Measurements from ENCODE around the gene RAB7A. TPM values are rescaled to one million over a fixed set of nuclear protein-coding genes. Genes with fewer than 3 reads are reported as not detected.
A peak's percentile ranks its signal among the peaks of the same experiment; 100 is the strongest.

Gene RAB7A
- total RNA-seq, 1 experiment from 2014 or later, result 284 TPM

DNA sequence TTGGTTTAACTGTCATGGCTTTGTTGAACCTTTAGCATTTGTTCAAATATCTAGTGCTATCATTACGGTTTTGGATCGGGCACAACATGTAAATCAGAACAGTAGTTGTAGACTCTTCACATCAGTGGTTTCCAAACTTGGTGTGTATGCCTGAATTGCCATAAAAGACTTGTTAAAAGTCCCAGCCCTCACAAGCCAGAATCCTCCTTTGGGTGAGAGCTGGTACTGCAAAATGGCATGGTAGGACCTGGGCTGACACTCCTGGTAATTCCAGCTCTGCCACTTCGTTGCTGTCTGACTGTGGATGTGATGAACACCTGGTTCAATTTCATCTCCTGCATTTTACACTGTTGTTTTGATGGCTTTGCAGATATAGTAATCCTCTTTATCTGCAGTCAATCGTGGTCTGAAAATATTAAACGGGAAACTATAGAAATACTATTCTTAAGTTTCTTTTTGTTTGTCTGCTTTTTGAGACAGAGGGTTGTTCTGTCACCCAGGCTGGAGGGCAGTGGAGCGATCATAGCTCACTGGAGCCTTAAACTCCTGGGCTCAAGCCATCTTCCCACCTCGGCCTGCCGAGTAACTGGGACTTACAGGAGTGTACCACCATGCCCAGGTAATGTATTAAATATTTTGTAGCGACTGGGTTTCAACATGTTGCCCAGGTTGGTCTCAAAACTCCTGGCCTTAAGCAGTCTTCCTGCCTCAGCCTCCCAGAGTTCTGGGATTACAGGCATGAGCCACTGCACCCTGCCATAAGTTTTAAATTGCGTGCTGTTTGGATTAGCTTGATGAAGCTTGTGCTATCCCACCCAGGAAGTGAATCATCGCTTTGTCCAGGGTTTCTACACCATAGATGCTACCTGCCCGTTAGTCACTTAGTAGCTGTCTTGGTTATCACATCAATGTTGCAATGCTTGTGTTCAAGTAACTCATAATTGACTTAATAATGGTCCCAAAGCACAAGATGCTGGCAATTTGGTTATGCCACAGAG lies 61.6 kb downstream of the RAB7A start:
- Histone ChIP-seq H3K27me3 (replicated peaks; ENCODE audit: control insufficient read depth, insufficient read depth, low read length) (no peaks in the 10 kb centered on the region), H3K9me3 (no peaks in the 10 kb centered on the region), H3K4me1 (peaks cover 4% of the 10 kb centered on the region), H3K4me3 (ENCODE audit: low read depth, low read length) (no peak overlapping the region), H3K36me3 (ENCODE audit: control insufficient read depth, insufficient read depth, low read length) (no peaks in the 10 kb centered on the region)
- no TSS peak for BruUV-seq (replicated peaks)
- Mint-ChIP-seq H3K9me3 (ENCODE audit: unreplicated experiment) (no peaks in the 10 kb centered on the region), H3K4me3 (ENCODE audit: unreplicated experiment) (no peak overlapping the region), H3K4me1 (ENCODE audit: low read depth, unreplicated experiment) (peaks cover 18% of the 10 kb centered on the region), H3K27ac (ENCODE audit: unreplicated experiment) (no peak overlapping the region), H3K36me3 (ENCODE audit: insufficient read depth, unreplicated experiment) (peaks cover 16% of the 10 kb centered on the region), H3K27me3 (ENCODE audit: insufficient read depth, unreplicated experiment) (no peaks in the 10 kb centered on the region)
- ChIA-PET POLR2A (interaction anchor here (0.7 kb wide), 1 partner anchor 54 kb away, joined by 5 read pairs; no protein-coding TSS in a partner anchor), CTCF (interaction anchor here (1.2 kb wide), 1 partner anchor 107 kb away, joined by 11 read pairs; no protein-coding TSS in a partner anchor)
- peak in 1 of 2 experiments; percentile 58 for DNase-seq
- TF ChIP-seq, protein P1, sequence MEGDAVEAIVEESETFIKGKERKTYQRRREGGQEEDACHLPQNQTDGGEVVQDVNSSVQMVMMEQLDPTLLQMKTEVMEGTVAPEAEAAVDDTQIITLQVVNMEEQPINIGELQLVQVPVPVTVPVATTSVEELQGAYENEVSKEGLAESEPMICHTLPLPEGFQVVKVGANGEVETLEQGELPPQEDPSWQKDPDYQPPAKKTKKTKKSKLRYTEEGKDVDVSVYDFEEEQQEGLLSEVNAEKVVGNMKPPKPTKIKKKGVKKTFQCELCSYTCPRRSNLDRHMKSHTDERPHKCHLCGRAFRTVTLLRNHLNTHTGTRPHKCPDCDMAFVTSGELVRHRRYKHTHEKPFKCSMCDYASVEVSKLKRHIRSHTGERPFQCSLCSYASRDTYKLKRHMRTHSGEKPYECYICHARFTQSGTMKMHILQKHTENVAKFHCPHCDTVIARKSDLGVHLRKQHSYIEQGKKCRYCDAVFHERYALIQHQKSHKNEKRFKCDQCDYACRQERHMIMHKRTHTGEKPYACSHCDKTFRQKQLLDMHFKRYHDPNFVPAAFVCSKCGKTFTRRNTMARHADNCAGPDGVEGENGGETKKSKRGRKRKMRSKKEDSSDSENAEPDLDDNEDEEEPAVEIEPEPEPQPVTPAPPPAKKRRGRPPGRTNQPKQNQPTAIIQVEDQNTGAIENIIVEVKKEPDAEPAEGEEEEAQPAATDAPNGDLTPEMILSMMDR (IDR thresholded peaks at IDR 0.05; ENCODE audit: insufficient read depth in 1 of 2, low read depth in 1 of 2, low read length in 1 of 2, severe bottlenecking in 1 of 2, unreplicated experiment in 1 of 2), result peak in 1 of 2 experiments; percentile 35
- intact Hi-C loops (cut with micrococcal nuclease; ENCODE audit: unreplicated experiment), result no loop called here

DNA sequence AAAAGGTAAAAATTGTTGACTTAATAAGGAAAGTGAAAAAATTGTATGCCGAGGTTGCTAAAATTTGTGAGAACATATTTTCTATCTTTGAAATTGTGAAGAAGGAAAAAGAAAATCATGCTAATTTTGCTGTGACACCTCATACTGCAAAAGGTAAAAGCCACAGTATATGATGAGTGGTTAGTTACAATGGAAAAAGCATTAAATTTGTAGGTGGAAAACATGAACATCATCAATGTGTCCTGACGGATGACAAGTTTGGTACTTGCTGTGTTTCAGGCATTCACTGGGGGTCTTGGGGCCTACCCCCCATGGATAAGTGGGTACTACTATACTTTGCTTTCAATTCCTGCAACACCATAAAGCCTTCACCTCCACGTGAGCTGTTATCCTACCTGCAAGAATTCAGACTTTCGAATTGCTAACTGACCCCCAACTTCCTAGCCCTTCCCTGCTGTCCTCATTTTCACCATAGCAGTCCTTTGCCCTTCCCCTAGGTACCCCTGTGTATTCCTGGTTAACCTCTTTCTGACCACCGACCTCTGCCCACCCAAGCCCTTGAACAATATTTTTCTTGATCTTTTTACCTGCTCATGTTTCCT lies 62.4 kb downstream of the RAB7A start:
- Mint-ChIP-seq H3K9me3 (ENCODE audit: unreplicated experiment) (no peaks in the 10 kb centered on the region), H3K27ac (ENCODE audit: unreplicated experiment) (peak overlapping the region; percentile 60), H3K4me3 (ENCODE audit: unreplicated experiment) (no peak overlapping the region), H3K4me1 (ENCODE audit: low read depth, unreplicated experiment) (peaks cover 12% of the 10 kb centered on the region), H3K36me3 (ENCODE audit: insufficient read depth, unreplicated experiment) (peaks cover 17% of the 10 kb centered on the region), H3K27me3 (ENCODE audit: insufficient read depth, unreplicated experiment) (no peaks in the 10 kb centered on the region)
- BruUV-seq (replicated peaks), result no TSS peak
- intact Hi-C loops (cut with micrococcal nuclease; ENCODE audit: unreplicated experiment), result no loop called here
- ChIA-PET CTCF (no interaction called here), POLR2A (no interaction called here)
- no peak for DNase-seq
- no peaks in the 10 kb centered on the region for H3K9me3 ChIP-seq
- H3K36me3 ChIP-seq (ENCODE audit: control insufficient read depth, insufficient read depth, low read length), result no peaks in the 10 kb centered on the region
- no peaks in the 10 kb centered on the region for H3K27me3 ChIP-seq (replicated peaks; ENCODE audit: control insufficient read depth, insufficient read depth, low read length)
- H3K4me1 ChIP-seq, result no peaks in the 10 kb centered on the region
- no peak overlapping the region for H3K4me3 ChIP-seq (ENCODE audit: low read depth, low read length)
- TF ChIP-seq, protein P1 (IDR thresholded peaks at IDR 0.05; ENCODE audit: insufficient read depth in 1 of 2, low read depth in 1 of 2, low read length in 1 of 2, severe bottlenecking in 1 of 2, unreplicated experiment in 1 of 2), result no peak

DNA sequence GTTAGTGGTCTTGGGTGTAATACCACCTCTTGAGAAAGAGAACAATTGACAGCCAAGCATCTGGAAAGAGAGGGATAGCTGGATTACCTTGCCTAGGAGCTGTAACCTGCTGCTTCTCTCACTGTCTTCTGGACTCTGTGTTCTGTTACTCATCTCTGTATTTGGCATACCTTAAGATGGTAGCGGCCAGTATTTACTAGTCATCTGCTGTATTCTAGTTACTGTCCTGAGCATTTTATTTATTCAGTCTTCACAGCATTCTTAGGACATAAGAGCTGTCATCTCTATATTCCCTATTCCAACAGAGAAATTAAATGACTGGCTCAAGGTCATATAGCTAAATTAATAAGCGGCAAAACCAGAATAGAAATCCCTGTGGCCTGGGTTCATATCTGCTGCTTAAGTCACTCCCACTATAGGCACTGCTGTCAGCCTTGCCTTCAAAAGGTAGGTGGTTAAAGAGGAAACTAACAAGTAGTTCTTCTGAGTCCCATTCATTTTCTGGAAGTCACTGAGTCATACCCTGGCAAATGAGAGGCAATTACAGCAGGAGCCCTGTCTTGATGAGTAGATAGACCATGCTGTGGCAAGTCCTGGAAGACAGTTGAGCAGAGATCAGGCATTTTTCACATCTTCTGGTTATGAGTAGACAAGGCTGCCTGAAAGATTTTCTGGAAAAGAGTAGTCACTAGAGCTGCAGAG lies 68.2 kb downstream of the RAB7A start:
- no TSS peak for BruUV-seq (replicated peaks)
- H3K27ac Mint-ChIP-seq (ENCODE audit: unreplicated experiment), result no peak overlapping the region
- CTCF ChIA-PET, result interaction anchor here (0.5 to 3.8 kb wide), 5 partner anchors 9 to 176 kb away, joined by 4 to 35 read pairs (median 7); partner anchors contain the start of gene ACAD9
- peaks cover 50% of the 10 kb centered on the region for H3K36me3 Mint-ChIP-seq (ENCODE audit: insufficient read depth, unreplicated experiment)
- H3K9me3 Mint-ChIP-seq (ENCODE audit: unreplicated experiment), result no peaks in the 10 kb centered on the region
- H3K27me3 Mint-ChIP-seq (ENCODE audit: insufficient read depth, unreplicated experiment), result no peaks in the 10 kb centered on the region
- Histone ChIP-seq H3K9me3 (no peaks in the 10 kb centered on the region), H3K27me3 (replicated peaks; ENCODE audit: control insufficient read depth, insufficient read depth, low read length) (no peaks in the 10 kb centered on the region), H3K36me3 (ENCODE audit: control insufficient read depth, insufficient read depth, low read length) (peaks cover 6% of the 10 kb centered on the region), H3K4me1 (no peaks in the 10 kb centered on the region), H3K4me3 (ENCODE audit: low read depth, low read length) (no peak overlapping the region)
- TF ChIP-seq, protein P1 (IDR thresholded peaks at IDR 0.05; ENCODE audit: insufficient read depth in 1 of 2, low read depth in 1 of 2, low read length in 1 of 2, severe bottlenecking in 1 of 2, unreplicated experiment in 1 of 2), result no peak
- no peaks in the 10 kb centered on the region for H3K4me1 Mint-ChIP-seq (ENCODE audit: low read depth, unreplicated experiment)
- POLR2A ChIA-PET, result interaction anchor here (1.6 kb wide), 1 partner anchor 114 kb away, joined by 6 read pairs; no protein-coding TSS in a partner anchor
- H3K4me3 Mint-ChIP-seq (ENCODE audit: unreplicated experiment), result no peak overlapping the region
- DNase-seq, result no peak
- intact Hi-C loops (cut with micrococcal nuclease; ENCODE audit: unreplicated experiment), result loop anchor here (10.0 kb wide), 1 partner anchor 69 kb away; the partner anchor contains the start of gene RAB7A

Measured in Caco-2 (cell line).